GM23248 (cell line): ENCODE results near the gene NUDCD3.

ENCODE experiments used
- EZH2 ChIP-seq: fragments of 200-600 bp; sonication (generic); IDR thresholded peaks from 2 replicates; pipeline ENCODE4 v1.6.1; 2018; ENCODE audit warnings: antibody characterized with exemption, mild to moderate bottlenecking; ENCODE audit not compliant: insufficient read depth, poor library complexity, severe bottlenecking
- EZH2phosphoT487 ChIP-seq: fragments of 200-600 bp; sonication (generic); IDR thresholded peaks from 2 replicates; pipeline ENCODE4 v1.6.1; 2018; ENCODE audit warnings: antibody characterized with exemption, moderate library complexity, mild to moderate bottlenecking, low read depth; ENCODE audit not compliant: insufficient read depth

DNA sequence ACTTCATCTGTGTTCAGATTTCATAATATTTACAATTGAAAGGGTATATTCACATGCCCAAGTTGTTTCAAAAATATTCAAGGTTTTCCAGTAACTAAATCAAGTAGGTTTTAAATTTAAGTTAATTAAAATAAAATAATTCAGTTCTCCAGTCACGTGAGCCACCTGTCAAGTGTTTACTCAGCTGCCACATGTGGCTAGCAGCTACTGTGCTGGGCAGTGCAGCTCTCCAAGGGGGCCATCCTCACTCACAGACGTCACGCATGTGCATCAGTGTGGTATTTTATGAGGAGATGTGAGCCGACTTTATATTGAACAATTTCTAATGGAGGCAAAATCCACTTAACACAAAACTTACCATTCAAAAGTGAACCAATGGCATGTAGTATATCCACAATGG, 95.4 kb downstream of the NUDCD3 start:
- TF ChIP-seq EZH2 = no peak
- TF ChIP-seq EZH2phosphoT487 = no peak
